Stimulated activated CD8-positive, alpha-beta memory T cell treated with anti-CD3 and anti-CD28 coated beads, Interleukin-4, amount 100 ng/mL, for 1 hour (primary cell): ENCODE data around the gene ZNF665.
"Not testable (repeated sequence)": the region's sequence is repeated elsewhere in the genome, so short reads cannot be mapped to it uniquely, and the experiment has no call there.

Experiments
- DNase-seq, 2 donors: peaks; one replicate each; pipeline ENCODE4 v3.0.0-alpha.2; 2020; ENCODE audit warnings: low read depth in 2 of 2, low spot score in 1 of 2

The ZNF665 gene

GRCh38 chr19:53158119-53158656 lies 35.0 kb downstream of the ZNF665 start:
- DNase-seq, result peak in 1 of 2 donors; percentile 8

DNA sequence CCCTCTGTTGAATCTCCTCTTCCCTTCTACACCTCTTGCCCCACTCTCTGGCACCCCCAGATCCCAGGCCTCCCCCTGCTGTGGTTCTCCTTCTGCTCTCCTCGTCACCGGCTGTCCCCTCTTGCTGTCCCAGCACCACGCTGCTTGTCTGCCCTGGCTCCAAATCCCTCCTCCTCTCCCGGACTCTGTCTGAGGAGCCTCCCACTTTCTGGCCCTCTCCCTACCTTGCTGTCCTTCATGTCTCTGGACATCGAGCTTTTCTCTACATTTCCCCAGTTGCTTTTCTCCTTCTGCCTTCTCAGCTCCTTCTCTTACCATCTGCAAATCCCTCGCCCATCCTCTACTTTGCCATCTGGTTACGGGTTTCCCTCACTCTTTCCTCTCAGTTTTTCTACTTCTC lies 35.5 kb downstream of the ZNF665 start:
- DNase-seq, result no peak

- no peak for DNase-seq
These were observed 36.3 kb downstream of the ZNF665 start for GRCh38 chr19:53156850-53157249.

- no peak for DNase-seq
These were observed 45.5 kb downstream of the ZNF665 start for GRCh38 chr19:53147645-53148044.

- no peak for DNase-seq
These were observed 52.8 kb downstream of the ZNF665 start for GRCh38 chr19:53140351-53140750.

DNA sequence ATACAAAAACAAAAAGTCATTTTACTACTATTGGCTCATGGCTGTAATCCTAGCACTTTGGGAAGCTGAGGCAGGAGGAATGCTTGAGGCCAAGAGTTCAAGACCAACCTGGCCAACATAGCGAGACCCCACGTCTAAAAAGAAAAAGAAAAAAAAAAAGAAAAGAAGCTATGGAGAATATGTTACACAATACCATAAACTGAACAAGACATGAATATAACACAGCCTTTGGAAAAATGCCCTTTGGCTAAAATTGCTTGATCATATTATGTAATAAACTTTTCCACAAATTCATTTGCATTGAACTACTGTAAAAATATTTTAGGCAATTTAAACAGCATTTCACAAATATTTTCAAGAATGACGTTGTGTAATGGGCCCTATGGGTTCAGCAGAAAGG lies 56.7 kb downstream of the ZNF665 start:
- no peak for DNase-seq

- DNase-seq, result peak in 1 of 2 donors; percentile 11
These were observed 60.8 kb downstream of the ZNF665 start, which contains the start of gene ZNF415 for GRCh38 chr19:53132141-53132991. Gene ZNF415, minus strand, starts transcription at chr19:53132910. Its CDS starts 10,234 bp downstream, at chr19:53122676.

DNA sequence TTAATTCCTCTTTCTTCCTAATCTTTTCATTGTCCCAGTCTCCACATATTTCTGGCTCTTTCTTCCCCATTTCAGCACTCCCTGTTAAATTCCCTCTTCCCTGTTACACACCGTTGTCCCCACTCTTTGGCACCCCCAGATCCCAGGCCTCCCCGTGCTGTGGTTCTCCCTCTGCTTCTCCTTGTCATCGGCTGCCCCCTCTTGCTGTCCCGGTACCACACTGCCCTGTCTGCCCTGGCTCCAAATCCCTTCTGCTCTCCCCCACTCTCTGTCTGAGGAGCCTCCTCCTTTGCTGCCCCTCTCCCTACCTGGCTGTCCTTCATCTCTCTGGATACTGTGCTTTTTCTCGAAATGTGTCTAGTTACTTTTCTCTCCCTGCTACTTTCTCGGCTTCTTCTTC lies 61.4 kb downstream of the ZNF665 start:
- no peak for DNase-seq

- no peak for DNase-seq
These were observed 62.0 kb downstream of the ZNF665 start for GRCh38 chr19:53131085-53131590.

- DNase-seq, result no peak
These were observed 62.7 kb downstream of the ZNF665 start for GRCh38 chr19:53130506-53130905.

DNA sequence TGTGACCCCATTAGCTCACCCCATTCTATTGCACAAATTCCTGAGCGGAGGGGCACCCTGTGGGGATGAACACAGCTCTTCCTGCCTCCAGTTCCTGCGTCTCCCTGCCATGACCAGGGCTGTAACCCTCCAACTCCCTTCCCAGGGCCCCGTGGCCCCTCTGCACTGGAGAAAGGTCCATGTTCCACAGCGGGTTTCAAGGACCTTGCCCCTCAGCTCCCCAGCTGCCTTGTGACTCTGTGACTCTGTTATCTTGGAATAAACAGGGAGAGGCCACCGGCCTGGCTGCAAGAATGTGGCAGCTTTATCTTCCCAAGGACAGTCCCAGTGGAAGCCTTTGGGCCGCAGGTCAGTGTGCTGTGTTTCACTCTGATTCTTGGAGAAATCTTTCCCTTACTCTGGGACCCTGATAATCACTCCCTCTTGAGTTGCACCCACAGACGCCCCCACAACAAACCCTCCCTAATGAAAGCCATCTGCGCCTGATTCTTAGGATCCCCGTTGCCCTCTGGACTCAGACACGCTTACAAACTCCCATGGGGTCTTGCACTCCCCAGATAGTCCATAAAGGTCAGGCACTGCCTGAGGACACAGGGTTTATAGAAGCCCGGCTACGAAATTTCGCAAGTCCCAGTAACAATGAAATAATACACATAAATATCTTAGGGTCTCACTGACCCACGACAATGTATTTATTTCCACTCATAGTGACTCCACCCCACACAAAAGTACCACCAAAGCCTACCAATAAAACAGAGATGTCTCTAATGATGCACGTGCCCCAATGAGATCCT lies 66.2 kb downstream of the ZNF665 start:
- not testable (repeated sequence) for DNase-seq

- DNase-seq, result no peak
These were observed 69.8 kb downstream of the ZNF665 start for GRCh38 chr19:53123400-53123799.
